Omental fat pad (tissue), 4 donors: ENCODE data around the gene GRM8. TPM values are rescaled to one million over a fixed set of nuclear protein-coding genes. Genes with fewer than 3 reads are reported as not detected.

Experiments used
- ATAC-seq: fragments of 150-250 bp; one replicate; pipeline ENCODE4 v1.9.1; 2016; ENCODE audit warnings: mild to moderate bottlenecking, moderate library complexity; ENCODE audit not compliant: low FRiP score
- DNase-seq: peaks from one replicate; pipeline ENCODE4 v3.0.0-alpha.2; 2019; ENCODE audit warnings: low spot score
- total RNA-seq, 4 donors: library from RNA; depleted of rRNA; stranded (reverse); fragments of >200 nt; gene quantifications; one replicate each; pipeline ENCODE4 v1.1.0, GENCODE V29; 2016
- TF ChIP-seq, protein P1 (sequence below), 3 donors: fragments of 450-650 bp; IDR thresholded peaks; one replicate each; pipeline ENCODE4 v1.5.1; 2016 to 2017; ENCODE audit warnings: antibody characterized with exemption in 3 of 3, mild to moderate bottlenecking in 3 of 3, moderate library complexity in 2 of 3

GRM8 gene
- total RNA-seq: not detected

DNA sequence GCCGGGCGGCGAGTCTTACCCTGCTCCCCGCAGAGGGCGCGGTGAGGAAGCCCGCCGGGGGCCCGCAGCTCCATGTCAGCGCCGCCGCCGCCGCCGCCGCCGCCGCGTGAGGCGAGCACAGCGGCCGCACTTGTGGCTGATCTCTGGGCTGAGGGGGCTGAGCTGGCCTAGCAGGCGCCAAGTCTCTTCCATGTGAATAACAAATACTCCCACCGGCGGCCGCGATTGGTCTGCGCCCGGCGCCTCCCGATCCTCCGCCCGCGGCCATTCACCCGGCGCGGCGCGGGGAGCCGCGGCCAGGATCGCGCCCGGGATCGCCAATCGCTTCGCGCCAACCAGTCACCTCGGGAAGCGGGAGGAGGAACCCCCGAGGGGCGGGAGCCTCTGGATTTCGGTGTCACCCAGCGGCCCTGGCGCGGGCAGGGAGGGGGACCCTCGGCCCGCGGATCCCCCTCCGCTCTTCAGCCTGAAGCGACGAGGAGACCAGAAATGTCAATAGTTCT, at the start of gene GRM8:
GRM8 (minus strand) TSS at position 164 of the 503 bp plus-strand sequence.
- no peak for DNase-seq
- ATAC-seq: peak; percentile 73
- TF ChIP-seq, protein P1, sequence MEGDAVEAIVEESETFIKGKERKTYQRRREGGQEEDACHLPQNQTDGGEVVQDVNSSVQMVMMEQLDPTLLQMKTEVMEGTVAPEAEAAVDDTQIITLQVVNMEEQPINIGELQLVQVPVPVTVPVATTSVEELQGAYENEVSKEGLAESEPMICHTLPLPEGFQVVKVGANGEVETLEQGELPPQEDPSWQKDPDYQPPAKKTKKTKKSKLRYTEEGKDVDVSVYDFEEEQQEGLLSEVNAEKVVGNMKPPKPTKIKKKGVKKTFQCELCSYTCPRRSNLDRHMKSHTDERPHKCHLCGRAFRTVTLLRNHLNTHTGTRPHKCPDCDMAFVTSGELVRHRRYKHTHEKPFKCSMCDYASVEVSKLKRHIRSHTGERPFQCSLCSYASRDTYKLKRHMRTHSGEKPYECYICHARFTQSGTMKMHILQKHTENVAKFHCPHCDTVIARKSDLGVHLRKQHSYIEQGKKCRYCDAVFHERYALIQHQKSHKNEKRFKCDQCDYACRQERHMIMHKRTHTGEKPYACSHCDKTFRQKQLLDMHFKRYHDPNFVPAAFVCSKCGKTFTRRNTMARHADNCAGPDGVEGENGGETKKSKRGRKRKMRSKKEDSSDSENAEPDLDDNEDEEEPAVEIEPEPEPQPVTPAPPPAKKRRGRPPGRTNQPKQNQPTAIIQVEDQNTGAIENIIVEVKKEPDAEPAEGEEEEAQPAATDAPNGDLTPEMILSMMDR (IDR thresholded peaks at IDR 0.05): no peak

DNA sequence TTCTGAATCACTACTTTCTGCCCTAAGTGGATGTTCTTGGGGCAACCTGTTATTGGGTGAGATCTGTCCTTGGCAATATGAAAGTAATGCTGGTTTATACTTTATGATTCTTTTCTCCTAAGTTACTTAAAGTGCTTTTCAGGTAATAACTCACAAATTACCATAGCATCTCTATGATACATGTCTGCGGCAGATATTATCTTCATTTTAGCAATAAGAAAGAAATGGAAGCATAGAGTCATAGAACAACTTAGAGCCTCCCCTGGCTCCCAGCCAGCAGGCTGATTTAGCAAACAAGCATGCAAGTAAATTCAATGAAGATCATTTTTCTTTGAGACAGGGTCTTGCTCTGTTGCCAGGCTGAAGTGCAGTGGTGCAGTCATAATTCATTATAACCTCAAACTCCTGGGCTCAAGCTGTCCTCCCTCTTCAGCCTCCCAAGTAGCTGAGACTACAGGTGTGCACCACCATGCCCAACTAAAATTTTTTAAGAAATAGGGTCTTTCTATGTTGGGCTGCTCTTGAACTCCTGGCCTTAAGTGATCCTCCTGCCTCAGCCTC, 38.1 kb upstream of the GRM8 start:
- DNase-seq: no peak
- no peak for ATAC-seq
- TF ChIP-seq, protein P1 (IDR thresholded peaks at IDR 0.05): no peak

DNA sequence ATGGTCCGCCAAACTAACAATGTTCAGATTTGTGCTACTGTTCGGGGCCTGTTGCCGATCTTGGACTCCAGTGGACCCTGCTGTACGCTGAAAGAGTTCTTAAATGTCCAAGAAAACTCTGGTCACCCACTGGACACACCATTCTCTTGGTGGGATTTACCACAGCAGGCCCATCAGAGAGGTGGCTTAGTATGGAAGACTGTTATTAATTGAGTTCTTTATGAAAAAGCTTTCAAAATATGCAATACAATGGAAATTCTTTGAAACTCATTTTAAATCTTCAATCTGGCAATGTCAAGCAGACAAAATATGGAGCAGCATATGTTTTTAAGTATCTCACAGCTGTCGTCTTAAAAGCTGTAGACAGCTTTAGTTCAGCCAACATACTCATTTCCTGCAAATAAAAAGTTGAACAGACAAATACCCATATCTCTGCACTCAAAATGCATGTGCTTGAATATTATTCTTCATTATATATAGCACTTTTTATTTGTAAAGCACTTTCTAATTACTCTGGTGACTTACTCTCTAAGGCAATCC, 37.4 kb upstream of the GRM8 start:
- DNase-seq: no peak
- ATAC-seq: no peak
- TF ChIP-seq, protein P1 (IDR thresholded peaks at IDR 0.05): no peak

DNA sequence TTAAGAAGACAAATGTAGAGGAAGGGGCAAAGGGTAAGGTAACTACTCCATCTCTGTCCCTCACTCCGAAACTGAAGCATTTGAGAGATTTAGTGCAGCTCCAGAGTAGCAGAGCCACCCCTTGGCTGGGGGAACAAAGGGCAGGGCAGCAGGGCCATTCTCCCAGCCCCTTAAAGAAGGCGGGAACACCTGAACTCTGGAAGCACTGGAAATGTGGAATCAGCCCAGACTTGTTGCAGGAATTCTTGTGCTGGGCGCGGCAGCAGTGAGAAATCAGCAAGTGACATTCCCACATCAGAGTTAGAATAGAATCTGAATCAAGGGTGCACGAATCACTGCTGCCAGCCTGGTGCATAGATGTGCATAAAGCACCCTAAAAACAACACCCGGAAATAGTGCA, 34.4 kb upstream of the GRM8 start:
- TF ChIP-seq, protein P1 (IDR thresholded peaks at IDR 0.05): no peak
- no peak for ATAC-seq
- DNase-seq: no peak

DNA sequence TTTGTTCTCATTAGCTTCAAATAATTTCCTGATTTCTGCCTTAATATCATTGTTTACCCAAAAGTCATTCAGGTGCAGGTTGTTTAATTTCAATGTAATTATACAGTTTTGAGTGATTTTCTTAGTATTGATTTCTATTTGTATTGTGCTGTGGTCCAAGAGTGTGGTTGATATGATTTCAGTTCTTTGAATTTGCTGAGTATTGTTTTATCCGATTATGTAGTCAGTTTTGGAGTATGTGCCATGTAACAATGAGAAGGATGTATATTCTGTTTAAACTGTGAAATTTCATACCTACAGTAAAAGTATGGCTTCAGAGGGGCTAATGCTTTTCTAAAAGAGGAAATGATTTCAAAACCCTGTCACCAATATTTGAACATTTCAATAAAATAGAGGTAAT, 17.4 kb upstream of the GRM8 start:
- DNase-seq: no peak
- ATAC-seq: no peak
- TF ChIP-seq, protein P1 (IDR thresholded peaks at IDR 0.05): no peak

DNA sequence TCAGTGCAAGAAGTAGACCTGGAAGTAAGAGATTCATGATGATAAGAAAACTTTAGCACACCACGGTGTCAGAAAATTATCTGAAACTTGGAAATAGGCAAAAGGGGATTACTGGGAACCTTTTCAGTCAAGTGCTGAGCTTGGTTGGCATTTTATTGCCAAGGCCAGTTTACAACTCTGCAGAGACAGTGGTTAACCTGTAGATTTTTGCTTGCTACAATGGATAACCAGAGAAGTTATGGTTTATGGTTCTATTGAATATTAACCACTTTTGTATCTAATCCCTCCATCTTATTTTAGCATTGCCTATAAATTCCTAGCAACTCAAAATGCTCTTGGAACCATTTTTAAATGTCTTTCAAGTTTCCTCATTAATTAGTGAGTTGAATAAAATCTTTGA, 13.3 kb upstream of the GRM8 start:
- DNase-seq (no peak), ATAC-seq (no peak)
- TF ChIP-seq, protein P1 (IDR thresholded peaks at IDR 0.05): no peak

DNA sequence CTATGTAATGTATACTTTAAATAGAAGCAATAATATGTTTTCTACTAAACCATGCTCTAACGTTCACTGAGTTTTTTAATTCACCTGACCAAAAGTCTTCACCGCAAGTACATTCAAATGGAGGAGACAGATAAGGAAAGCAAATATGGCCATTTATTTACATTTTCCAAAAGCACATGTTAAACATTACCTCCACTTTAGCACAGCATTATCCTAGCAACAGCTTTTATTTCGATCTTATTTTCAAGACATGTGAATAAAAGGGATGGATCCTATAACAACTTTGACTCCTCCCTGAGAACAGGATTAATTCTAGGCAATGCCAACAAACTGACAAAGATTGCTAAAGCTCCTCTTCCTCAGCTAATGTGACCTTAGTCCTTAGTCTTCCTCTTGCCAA, 11.5 kb upstream of the GRM8 start:
- TF ChIP-seq, protein P1 (IDR thresholded peaks at IDR 0.05): no peak
- DNase-seq (no peak), ATAC-seq (no peak)
